Measurements from ENCODE around the gene CAMK1D.

The CAMK1D gene

GRCh38 chr10:12499076-12499986 lies 150.0 kb downstream of the CAMK1D start:
- peak; percentile 83 for DNase-seq (ENCODE audit: low spot score)

GRCh38 chr10:12500381-12501303 lies 151.3 kb downstream of the CAMK1D start:
- no peak for DNase-seq (ENCODE audit: low spot score)

GRCh38 chr10:12501324-12501723 lies 152.0 kb downstream of the CAMK1D start:
- no peak for DNase-seq (ENCODE audit: low spot score)

GRCh38 chr10:12501841-12502525 lies 152.6 kb downstream of the CAMK1D start:
- DNase-seq (ENCODE audit: low spot score) = no peak

GRCh38 chr10:12502526-12503274 lies 153.4 kb downstream of the CAMK1D start:
- no peak for DNase-seq (ENCODE audit: low spot score)

- DNase-seq (ENCODE audit: low spot score) = no peak
Observed at GRCh38 chr10:12503311-12503710, 154.0 kb downstream of the CAMK1D start.

- DNase-seq (ENCODE audit: low spot score) = no peak
Observed at GRCh38 chr10:12504176-12504575, 154.8 kb downstream of the CAMK1D start.

- no peak for DNase-seq (ENCODE audit: low spot score)
Observed at GRCh38 chr10:12504628-12505027, 155.3 kb downstream of the CAMK1D start.

GRCh38 chr10:12505683-12506082 lies 156.3 kb downstream of the CAMK1D start:
- DNase-seq (ENCODE audit: low spot score) = no peak

GRCh38 chr10:12507165-12507850 lies 158.0 kb downstream of the CAMK1D start:
- no peak for DNase-seq (ENCODE audit: low spot score)

GRCh38 chr10:12508165-12508564 lies 158.8 kb downstream of the CAMK1D start:
- no peak for DNase-seq (ENCODE audit: low spot score)

GRCh38 chr10:12509016-12509793 lies 159.9 kb downstream of the CAMK1D start:
- DNase-seq (ENCODE audit: low spot score) = no peak

GRCh38 chr10:12509794-12510100 lies 160.4 kb downstream of the CAMK1D start:
- no peak for DNase-seq (ENCODE audit: low spot score)

GRCh38 chr10:12510501-12510941 lies 161.2 kb downstream of the CAMK1D start:
- DNase-seq (ENCODE audit: low spot score) = no peak

GRCh38 chr10:12510984-12511383 lies 161.6 kb downstream of the CAMK1D start:
- no peak for DNase-seq (ENCODE audit: low spot score)

GRCh38 chr10:12511651-12512050 lies 162.3 kb downstream of the CAMK1D start:
- no peak for DNase-seq (ENCODE audit: low spot score)

- no peak for DNase-seq (ENCODE audit: low spot score)
Observed at GRCh38 chr10:12512332-12513002, 163.1 kb downstream of the CAMK1D start.

- DNase-seq (ENCODE audit: low spot score) = no peak
Observed at GRCh38 chr10:12513003-12513365, 163.6 kb downstream of the CAMK1D start.
